Stimulated activated CD8-positive, alpha-beta memory T cell treated with anti-CD3 and anti-CD28 coated beads, Interleukin-15, amount 100 ng/mL, for 4 hours (primary cell): ENCODE measurements around the gene LKAAEAR1.
"Not testable (repeated sequence)": the region's sequence is repeated elsewhere in the genome, so short reads cannot be mapped to it uniquely, and the experiment has no call there.

Source experiments
- DNase-seq, 2 donors: peaks; one replicate each; pipeline ENCODE4 v3.0.0-alpha.2; 2020; ENCODE audit warnings: low read depth in 2 of 2

The LKAAEAR1 gene

GRCh38 chr20:64099086-64099786 lies 15.0 kb upstream of the LKAAEAR1 start:
- DNase-seq: no peak

DNA sequence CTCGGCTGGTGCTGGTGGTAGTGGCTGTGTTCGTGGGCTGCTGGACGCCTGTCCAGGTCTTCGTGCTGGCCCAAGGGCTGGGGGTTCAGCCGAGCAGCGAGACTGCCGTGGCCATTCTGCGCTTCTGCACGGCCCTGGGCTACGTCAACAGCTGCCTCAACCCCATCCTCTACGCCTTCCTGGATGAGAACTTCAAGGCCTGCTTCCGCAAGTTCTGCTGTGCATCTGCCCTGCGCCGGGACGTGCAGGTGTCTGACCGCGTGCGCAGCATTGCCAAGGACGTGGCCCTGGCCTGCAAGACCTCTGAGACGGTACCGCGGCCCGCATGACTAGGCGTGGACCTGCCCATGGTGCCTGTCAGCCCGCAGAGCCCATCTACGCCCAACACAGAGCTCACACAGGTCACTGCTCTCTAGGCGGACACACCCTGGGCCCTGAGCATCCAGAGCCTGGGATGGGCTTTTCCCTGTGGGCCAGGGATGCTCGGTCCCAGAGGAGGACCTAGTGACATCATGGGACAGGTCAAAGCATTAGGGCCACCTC lies 14.3 kb upstream of the LKAAEAR1 start:
- DNase-seq: no peak

DNA sequence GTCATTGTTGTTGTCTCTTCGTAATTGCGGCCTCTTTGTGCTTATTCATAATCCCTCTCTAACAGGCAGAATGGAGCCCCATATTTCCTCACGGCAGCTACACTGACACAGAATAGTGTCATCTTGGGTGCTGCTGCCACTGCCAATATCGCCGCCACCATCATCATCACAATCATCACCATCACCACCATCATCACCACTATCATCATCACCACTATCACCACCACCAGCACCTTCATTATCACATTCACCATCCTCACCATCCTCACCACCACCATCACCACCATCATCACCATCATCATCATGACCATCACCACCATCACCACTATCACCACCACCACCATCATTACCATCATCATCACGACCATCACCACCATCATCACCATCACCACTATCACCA lies 12.3 kb upstream of the LKAAEAR1 start:
- DNase-seq: no peak

- no peak for DNase-seq
These were observed 11.7 kb upstream of the LKAAEAR1 start for GRCh38 chr20:64095927-64096326.

- no peak for DNase-seq
These were observed 11.3 kb upstream of the LKAAEAR1 start for GRCh38 chr20:64095455-64095854.

GRCh38 chr20:64093013-64093503 lies 8.9 kb upstream of the LKAAEAR1 start:
- no peak for DNase-seq

DNA sequence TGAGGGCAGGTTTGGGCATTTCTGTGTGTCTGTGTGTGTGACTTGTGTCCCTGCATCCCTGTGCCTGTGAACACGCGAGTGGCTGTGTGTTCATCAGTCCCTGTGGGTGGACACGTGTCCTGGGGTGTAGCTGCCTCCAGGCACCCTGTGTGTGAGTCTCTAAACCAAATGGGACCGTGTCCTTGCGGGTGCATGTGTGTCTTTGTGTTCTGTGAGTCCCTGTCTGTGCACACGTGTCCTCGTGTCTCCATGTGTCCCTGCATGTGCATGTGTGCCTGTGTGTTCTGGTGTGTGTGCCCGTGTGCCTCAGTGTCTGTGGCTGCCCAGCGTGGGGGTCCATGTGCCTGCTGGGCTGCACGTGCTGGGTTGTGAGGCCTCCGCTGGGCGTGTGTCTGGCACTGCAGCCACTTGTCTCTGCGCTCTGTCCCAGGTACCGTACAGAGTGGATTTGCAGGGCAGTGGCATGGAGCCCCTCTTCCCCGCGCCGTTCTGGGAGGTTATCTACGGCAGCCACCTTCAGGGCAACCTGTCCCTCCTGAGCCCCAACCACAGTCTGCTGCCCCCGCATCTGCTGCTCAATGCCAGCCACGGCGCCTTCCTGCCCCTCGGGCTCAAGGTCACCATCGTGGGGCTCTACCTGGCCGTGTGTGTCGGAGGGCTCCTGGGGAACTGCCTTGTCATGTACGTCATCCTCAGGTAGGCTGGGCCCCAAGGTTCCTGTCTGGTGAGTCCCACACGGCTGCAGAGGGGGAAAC lies 8.2 kb upstream of the LKAAEAR1 start:
- no peak for DNase-seq

DNA sequence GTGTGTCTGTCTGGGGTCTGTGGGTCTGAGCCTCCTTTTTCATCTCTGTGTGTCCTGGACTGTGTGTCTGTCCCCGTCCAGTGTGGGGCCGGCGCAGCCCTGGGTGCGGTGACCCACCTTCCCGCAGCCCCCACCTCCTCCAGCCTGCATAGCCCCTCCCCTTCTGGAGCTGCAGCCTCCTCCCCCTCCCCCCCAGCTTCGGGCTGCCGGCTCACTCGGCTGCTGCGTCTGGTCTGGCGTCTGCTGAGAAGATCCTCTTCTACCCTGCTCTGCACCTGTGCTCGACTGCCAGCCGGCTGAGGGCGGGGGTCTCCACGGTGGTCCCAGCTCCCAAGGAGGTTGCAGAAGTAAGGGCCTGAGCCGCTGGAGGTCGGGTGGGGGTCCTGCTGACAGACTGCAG lies 7.6 kb upstream of the LKAAEAR1 start:
- no peak for DNase-seq

- DNase-seq: no peak
These were observed 7.1 kb upstream of the LKAAEAR1 start for GRCh38 chr20:64091340-64091739.

- DNase-seq: no peak
These were observed 6.0 kb upstream of the LKAAEAR1 start for GRCh38 chr20:64090165-64090564.

- not testable (repeated sequence) for DNase-seq
These were observed 4.4 kb upstream of the LKAAEAR1 start for GRCh38 chr20:64088586-64088985.

GRCh38 chr20:64087226-64087825 lies 3.1 kb upstream of the LKAAEAR1 start:
- DNase-seq: not testable (repeated sequence)

DNA sequence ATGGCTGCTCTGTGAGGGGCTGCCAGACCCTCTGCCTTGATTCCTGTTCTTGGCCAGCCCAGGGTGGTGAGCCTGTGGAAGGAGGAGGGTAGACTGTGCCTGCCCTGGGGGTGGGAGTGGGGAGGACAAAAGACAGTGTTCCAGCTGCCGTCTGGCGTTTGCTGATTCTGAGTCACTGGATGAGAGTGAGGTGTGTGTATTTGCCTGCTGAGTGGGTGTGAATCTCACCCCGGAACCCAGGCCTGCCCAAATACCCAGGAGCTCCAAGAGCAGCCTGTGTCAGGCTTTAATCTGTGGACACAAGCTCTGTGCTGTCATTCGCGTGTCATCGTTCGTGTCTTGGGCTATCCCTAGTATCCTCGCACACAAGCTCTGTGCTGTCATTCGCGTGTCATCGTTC lies 2.6 kb upstream of the LKAAEAR1 start:
- no peak for DNase-seq

GRCh38 chr20:64084685-64085152 lies 521 bp upstream of the LKAAEAR1 start:
- no peak for DNase-seq

- DNase-seq: no peak
These were observed 807 bp downstream of the LKAAEAR1 start for GRCh38 chr20:64083378-64083803.

GRCh38 chr20:64082820-64083377 lies 1.3 kb downstream of the LKAAEAR1 start:
- DNase-seq: no peak

- no peak for DNase-seq
These were observed 2.0 kb downstream of the LKAAEAR1 start for GRCh38 chr20:64082126-64082731.

GRCh38 chr20:64081624-64081964 lies 2.6 kb downstream of the LKAAEAR1 start:
- no peak for DNase-seq

DNA sequence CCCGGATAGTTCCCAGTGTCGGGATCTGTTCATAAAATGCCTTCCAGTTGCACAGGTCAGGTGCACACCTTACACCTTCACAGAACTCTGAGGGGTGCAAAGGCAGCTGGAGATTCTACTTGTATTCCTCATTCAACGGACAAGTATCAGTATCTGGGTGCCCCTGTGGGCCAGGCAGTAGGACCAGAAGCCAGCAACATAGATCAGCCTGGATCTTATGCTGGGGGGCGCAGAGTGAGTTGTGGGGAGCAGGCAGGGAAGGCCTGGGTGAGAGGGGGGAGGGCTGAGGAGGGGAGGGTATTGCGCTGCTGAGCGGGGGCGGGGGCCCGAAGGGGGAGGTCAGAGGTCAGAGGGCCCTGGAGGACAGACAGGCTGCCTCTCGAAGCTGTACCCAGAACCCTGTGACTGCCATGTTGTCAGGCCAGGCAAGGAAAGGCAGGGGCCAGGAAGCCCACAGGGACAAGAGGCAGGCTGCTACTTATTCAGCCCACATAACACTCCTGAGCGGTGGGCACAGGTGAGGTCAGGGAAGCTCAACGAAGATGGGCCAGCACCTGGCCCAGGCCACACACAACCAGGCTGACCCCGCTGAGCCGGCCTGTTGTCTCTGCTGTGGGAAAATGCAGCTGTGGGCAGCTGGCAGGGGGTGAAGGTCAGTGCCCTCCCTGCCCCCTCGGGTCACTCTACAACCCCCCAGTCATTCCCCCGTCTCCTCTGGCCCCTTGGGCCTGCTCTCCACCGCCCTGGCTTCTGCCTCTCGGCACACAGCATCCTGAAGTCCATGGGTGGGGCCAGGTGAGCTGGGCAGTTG lies 3.2 kb downstream of the LKAAEAR1 start:
- DNase-seq: no peak

- DNase-seq: peak in 1 of 2 donors; percentile 49
These were observed 4.0 kb downstream of the LKAAEAR1 start, which contains the start of gene OPRL1 for GRCh38 chr20:64080013-64080812. Gene OPRL1, plus strand, starts transcription at chr20:64080082. Its CDS starts 12,639 bp downstream, at chr20:64092721.
